Small intestine (tissue), 7 donors: ENCODE measurements around the gene BMP8B. TPM values are rescaled to one million over a fixed set of nuclear protein-coding genes. Genes with fewer than 3 reads are reported as not detected.

Experiments
- DNase-seq, 2 donors: peaks; one replicate each; pipeline versions ENCODE4 v3.0.0 to v3.0.0-alpha.2; 2013
- FAIRE-seq: peaks from 2 replicates; lab custom pipeline; 2012; peaks lifted over from hg19 to GRCh38; lab: Jason Lieb, UNC
- H3K27ac ChIP-seq, 3 donors: one replicate each; pipeline ENCODE4 v1.5.1; 2013; ENCODE audit warnings: low read length in 2 of 3, mild to moderate bottlenecking in 2 of 3, control low read depth in 1 of 3, inconsistent platforms in 1 of 3, low read depth in 1 of 3, moderate library complexity in 1 of 3
- H3K27me3 ChIP-seq, 3 donors: one replicate each; pipeline ENCODE4 v1.6.1; 2013; ENCODE audit warnings: low read length in 3 of 3, inconsistent platforms in 1 of 3; ENCODE audit not compliant: control insufficient read depth in 3 of 3, insufficient read depth in 3 of 3
- H3K36me3 ChIP-seq, 3 donors: one replicate each; pipeline ENCODE4 v1.6.1; 2013; ENCODE audit warnings: low read length in 3 of 3, inconsistent platforms in 1 of 3, low read depth in 1 of 3, mild to moderate bottlenecking in 1 of 3, moderate library complexity in 1 of 3; ENCODE audit not compliant: control insufficient read depth in 3 of 3, insufficient read depth in 2 of 3
- H3K4me1 ChIP-seq, 3 donors: one replicate each; pipeline ENCODE4 v1.6.1; 2013; ENCODE audit warnings: low read length in 2 of 3, inconsistent platforms in 1 of 3, low read depth in 1 of 3, mild to moderate bottlenecking in 1 of 3, moderate library complexity in 1 of 3; ENCODE audit not compliant: control insufficient read depth in 3 of 3, insufficient read depth in 2 of 3
- H3K4me3 ChIP-seq, 3 donors: one replicate each; pipeline ENCODE4 v1.5.1; 2013; ENCODE audit warnings: low read length in 3 of 3, control low read depth in 1 of 3, inconsistent platforms in 1 of 3, low read depth in 1 of 3, mild to moderate bottlenecking in 1 of 3, moderate library complexity in 1 of 3
- H3K9me3 ChIP-seq, 2 donors: one replicate each; pipeline ENCODE4 v1.6.1; 2013; ENCODE audit warnings: low read depth in 1 of 2, low read length in 1 of 2; ENCODE audit not compliant: control insufficient read depth in 2 of 2, insufficient read depth in 1 of 2
- WGBS, 3 donors: extraction: QIAGEN DNeasy Blood & Tissue Kit; methylation state at CpG; one replicate each; pipeline ENCODE4 v1.1.7; 2013; 5-methylcytosine and 5-hydroxymethylcytosine counted together
- polyA plus RNA-seq, 4 donors: library from polyadenylated mRNA; stranded (reverse) in 3 of 4; unstranded in 1 of 4; fragments of 200-250 nt in 3 of 4; fragments of 120-200 nt in 1 of 4; gene quantifications; one replicate each; pipeline versions ENCODE4 v1.2.1 to v1.2.3, GENCODE V29; 2013
- donor health status: healthy with polysubstance abuse.
- donor health status: control.
- donor health status: control.
- donor health status: Bipolar disorder and iron deficiency.
- donor health status: healthy.

BMP8B gene
- polyA plus RNA-seq, 4 donors, result 1.0 to 13.8 (median 7.6) TPM

DNA sequence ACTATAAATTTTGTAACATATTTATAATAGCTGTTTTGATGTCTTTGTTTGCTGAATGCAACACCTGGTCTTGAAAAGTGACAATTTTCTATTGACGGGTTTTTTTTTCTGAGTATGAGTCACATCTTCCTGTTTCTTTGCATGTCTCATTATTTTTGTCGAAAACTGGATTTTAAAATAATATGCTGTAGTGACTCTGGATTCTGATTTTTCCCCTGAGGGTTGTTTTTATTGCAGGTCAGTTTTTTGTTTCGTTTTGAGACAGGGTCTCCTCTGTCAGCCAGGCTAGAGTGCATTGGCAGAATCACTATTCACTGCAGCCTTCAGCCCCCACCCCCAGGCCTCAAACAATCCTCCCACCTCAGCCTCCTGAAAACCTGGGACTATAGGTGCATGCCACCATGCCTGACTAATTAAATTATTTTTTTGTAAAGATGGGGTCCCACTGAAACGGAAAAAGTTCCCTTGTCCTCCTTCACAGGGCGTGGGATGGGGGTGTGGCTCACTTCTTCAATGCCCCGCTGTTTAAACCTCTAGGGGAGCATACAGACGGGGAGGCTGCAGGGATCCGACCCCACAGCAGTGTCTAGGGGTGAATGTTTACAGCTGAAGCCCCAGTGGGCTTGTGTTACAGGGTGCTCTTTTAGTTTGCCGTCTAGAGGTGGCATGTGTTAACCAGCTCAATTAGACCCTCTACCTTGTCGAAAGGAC lies 61.3 kb downstream of the BMP8B start:
- Histone ChIP-seq H3K9me3 (no peaks in the 10 kb centered on the region), H3K4me3 (no peak overlapping the region), H3K4me1 (no peaks in the 10 kb centered on the region), H3K36me3 (no peaks in the 10 kb centered on the region), H3K27me3 (peaks cover 3 to 47% (median 6%) of the 10 kb centered on the region in 3 donors), H3K27ac (no peak overlapping the region)
- DNase-seq (no peak), FAIRE-seq (peak; percentile 10)
- WGBS, 3 donors, result 37 to 43% (median 42%) methylated on average over 10 of the region's 10 CpGs

DNA sequence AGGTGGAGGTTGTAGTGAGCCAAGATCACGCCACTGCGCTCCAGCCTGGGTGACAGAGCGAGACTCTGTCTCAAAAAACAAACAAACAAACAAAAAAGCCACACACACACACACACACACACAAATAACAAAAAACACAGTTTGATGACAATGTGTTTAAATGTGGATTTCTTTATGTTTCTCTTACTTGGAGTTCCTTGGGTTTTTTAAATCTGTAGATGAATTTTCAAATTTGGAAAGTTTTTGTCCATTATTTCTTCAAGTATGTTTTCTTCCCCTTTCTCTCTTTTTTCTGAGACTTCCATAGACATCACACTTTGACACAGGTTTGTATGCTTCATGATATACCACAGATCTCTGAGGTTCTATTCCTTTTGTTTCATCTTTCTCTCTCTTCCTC lies 62.1 kb downstream of the BMP8B start:
- no peak for FAIRE-seq
- no peak overlapping the region for H3K4me3 ChIP-seq

DNA sequence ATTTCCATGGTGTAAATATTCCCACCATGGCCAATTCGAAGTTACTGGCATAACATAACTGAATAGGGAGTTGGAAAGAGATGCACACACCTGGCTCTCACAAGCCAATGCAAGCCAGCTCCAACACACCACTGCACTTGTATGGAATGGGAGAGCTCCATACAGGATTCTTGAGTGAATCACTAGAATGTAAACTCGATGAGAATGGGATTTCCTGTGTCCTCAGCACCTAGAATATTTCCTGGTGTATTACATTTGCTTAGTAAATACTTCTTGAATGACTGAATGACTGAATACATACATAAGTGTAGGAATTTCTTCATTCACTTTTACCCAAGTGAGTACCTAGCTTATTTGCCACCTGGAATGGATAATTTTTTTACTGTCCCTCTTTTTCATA lies 66.2 kb downstream of the BMP8B start:
- Histone ChIP-seq H3K36me3 (no peaks in the 10 kb centered on the region), H3K9me3 (no peaks in the 10 kb centered on the region), H3K27ac (no peak overlapping the region), H3K4me1 (no peaks in the 10 kb centered on the region), H3K4me3 (no peak overlapping the region), H3K27me3 (peaks cover 0 to 37% (median 0%) of the 10 kb centered on the region in 3 donors)
- 16 to 21% (median 20%) methylated on average over 2 of the region's 2 CpGs for WGBS, 3 donors
- FAIRE-seq (no peak), DNase-seq (no peak)

More for the DNA sequence above, 62.1 kb downstream of the BMP8B start:
- Histone ChIP-seq H3K9me3 (no peaks in the 10 kb centered on the region), H3K4me1 (no peaks in the 10 kb centered on the region), H3K27me3 (peaks cover 3 to 48% (median 6%) of the 10 kb centered on the region in 3 donors), H3K27ac (no peak overlapping the region), H3K36me3 (no peaks in the 10 kb centered on the region)
- no peak for DNase-seq
- WGBS, 3 donors, result 67 to 83% (median 72%) methylated on average over 3 of the region's 3 CpGs

DNA sequence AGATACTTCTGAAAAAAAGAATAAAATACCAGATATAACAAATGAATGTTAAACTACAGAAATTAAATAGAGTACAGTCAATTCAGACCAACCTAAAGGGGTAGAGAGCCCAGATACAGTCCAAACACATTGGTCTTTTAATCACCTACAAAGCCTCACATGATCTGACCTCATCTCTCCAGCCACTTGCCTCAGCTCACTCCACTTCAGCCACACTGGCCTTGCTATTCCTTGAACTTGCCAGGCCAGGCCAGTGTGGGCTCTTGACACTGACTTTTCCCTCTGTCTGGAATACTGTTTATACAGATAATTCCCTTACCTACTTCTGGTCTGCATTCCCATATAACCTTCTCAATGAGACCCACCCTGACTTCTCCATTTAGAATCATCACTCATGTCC lies 67.0 kb downstream of the BMP8B start:
- H3K36me3 ChIP-seq, result no peaks in the 10 kb centered on the region
- no peaks in the 10 kb centered on the region for H3K9me3 ChIP-seq
- H3K27ac ChIP-seq, result no peak overlapping the region
- H3K27me3 ChIP-seq, result peaks cover 0 to 42% (median 0%) of the 10 kb centered on the region in 3 donors
- no peaks in the 10 kb centered on the region for H3K4me1 ChIP-seq
- FAIRE-seq, result no peak
- H3K4me3 ChIP-seq, result no peak overlapping the region
- DNase-seq, result no peak

DNA sequence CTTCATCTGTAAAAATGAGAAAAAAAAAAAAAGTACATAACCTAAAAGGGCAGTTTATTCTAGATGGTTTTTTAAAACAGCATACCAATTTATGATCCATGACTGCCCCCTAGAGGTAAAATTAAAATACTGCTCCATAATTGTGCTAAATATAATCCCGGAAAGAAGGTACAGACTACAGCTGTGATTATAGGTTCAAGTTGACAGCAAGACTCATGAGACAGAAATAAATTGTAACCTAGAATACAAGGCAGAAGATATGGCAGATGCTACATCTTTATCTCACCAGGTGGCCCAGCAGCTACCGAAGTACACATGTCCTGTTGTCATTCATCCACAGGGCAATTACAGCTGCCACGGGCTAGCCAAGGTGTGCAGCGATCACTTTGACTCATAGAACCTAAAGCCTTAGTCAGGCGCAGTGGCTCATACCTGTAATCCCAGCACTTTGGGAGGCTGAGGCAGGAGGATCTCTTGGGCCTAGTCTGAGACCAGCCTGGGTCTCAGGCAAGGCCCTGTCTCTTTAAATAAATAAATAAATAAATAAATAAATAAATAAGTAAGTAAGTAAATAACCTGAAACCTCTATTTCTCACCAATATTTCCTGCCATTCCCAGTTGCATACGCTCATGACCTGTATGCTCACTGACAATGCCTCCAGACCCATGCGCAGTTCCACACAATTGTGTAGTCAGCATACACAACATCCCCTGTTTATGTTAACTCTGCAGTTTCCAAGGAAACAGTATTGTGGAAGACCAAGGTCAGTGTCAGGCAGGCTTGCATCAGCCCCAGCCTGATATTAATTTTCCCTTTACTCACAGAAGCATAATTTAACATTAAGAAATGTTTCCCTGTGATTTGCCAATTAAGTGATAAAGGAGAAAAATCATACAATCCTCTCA lies 68.3 kb downstream of the BMP8B start:
- WGBS, 3 donors, result 38 to 47% (median 38%) methylated on average over 7 of the region's 7 CpGs
- no peaks in the 10 kb centered on the region for H3K4me1 ChIP-seq
- FAIRE-seq (peak; percentile 96), DNase-seq (peak; percentile 79 to 80)
- H3K36me3 ChIP-seq, result no peaks in the 10 kb centered on the region
- H3K27ac ChIP-seq, result no peak overlapping the region
- peaks cover 0 to 35% (median 0%) of the 10 kb centered on the region in 3 donors for H3K27me3 ChIP-seq
- no peak overlapping the region for H3K4me3 ChIP-seq
- H3K9me3 ChIP-seq, result no peaks in the 10 kb centered on the region

DNA sequence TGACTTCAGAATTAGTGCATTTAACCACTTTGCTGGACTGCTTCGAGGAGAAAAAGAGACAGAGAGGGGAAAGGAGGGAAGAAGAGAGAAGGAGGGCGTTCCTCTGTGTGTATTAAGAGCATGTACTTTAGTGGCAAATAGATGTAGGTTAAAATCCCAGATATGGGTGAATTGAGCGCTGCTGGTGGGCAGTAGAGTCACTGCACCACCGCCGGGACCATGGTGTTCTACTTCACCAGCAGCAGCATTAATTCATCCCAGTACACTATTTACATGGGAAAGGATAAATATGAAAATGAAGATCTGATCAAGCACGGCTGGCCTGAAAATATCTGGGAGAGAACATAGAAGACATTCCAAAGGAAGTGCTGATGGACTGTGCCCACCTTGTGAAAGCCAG lies 70.9 kb downstream of the BMP8B start:
- 45 to 58% (median 57%) methylated on average over 6 of the region's 6 CpGs for WGBS, 3 donors
- H3K27me3 ChIP-seq, result peaks cover 0 to 35% (median 2%) of the 10 kb centered on the region in 3 donors
- DNase-seq (no peak), FAIRE-seq (no peak)
- no peak overlapping the region for H3K4me3 ChIP-seq
- no peaks in the 10 kb centered on the region for H3K36me3 ChIP-seq
- no peak overlapping the region for H3K27ac ChIP-seq
- H3K9me3 ChIP-seq, result no peaks in the 10 kb centered on the region
- no peaks in the 10 kb centered on the region for H3K4me1 ChIP-seq

DNA sequence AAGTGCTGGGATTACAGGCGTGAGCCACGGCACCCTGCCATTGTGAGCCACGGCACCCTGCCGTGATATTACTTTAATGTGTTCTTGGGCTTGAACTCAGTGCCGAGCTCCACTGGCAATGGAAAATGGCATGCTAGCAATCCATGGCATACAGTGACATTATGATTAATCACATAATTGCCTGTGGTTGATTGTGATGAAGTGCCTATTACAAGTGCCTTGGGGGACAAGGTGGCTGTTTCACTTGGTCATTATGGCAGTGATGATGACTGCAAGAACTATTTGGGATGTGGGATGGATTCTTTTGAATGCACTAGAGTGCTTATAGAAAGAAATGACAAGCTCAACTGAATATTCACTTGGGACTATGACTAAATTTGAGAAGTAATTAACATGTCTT lies 75.1 kb downstream of the BMP8B start:
- no peak overlapping the region for H3K27ac ChIP-seq
- H3K36me3 ChIP-seq, result no peaks in the 10 kb centered on the region
- peaks cover 0 to 26% (median 6%) of the 10 kb centered on the region in 3 donors for H3K27me3 ChIP-seq
- 93 to 94% (median 93%) methylated on average over 5 of the region's 5 CpGs for WGBS, 3 donors
- no peaks in the 10 kb centered on the region for H3K9me3 ChIP-seq
- FAIRE-seq (no peak), DNase-seq (no peak)
- H3K4me3 ChIP-seq, result no peak overlapping the region
- peaks cover 0 to 3% (median 2%) of the 10 kb centered on the region in 3 donors for H3K4me1 ChIP-seq

DNA sequence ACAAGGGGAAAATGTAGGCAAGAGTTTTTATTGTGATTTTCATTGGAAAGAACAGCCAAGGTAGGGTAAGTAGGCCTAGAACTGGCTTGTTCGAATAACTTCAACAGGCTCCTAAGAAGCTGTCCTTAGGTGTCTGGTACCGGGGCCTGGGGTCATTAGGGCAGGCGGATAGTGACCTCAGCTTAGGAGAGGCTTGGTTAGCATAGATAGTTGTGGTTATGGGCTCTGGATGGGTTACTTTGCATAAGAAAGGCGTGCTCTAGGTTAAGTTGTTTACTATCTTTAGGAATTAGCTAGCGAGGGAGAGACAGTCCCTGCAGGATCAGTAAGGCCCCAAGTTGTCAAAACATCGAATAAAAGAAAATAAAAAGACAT lies 76.7 kb downstream of the BMP8B start:
- H3K27me3 ChIP-seq, result peaks cover 0 to 13% (median 6%) of the 10 kb centered on the region in 3 donors
- no peaks in the 10 kb centered on the region for H3K36me3 ChIP-seq
- H3K27ac ChIP-seq, result no peak overlapping the region
- H3K4me1 ChIP-seq, result peaks cover 0 to 7% (median 4%) of the 10 kb centered on the region in 3 donors
- H3K4me3 ChIP-seq, result no peak overlapping the region
- FAIRE-seq, result no peak
- no peaks in the 10 kb centered on the region for H3K9me3 ChIP-seq
- WGBS, 3 donors, result 79 to 90% (median 85%) methylated on average over 6 of the region's 6 CpGs
- DNase-seq, result no peak
